D341Med (cell line): ENCODE measurements around the gene VIL1.

ENCODE experiments used
- DNase-seq: peaks from one replicate; pipeline ENCODE4 v3.0.0; 2012; ENCODE audit warnings: low spot score

Gene VIL1

DNA sequence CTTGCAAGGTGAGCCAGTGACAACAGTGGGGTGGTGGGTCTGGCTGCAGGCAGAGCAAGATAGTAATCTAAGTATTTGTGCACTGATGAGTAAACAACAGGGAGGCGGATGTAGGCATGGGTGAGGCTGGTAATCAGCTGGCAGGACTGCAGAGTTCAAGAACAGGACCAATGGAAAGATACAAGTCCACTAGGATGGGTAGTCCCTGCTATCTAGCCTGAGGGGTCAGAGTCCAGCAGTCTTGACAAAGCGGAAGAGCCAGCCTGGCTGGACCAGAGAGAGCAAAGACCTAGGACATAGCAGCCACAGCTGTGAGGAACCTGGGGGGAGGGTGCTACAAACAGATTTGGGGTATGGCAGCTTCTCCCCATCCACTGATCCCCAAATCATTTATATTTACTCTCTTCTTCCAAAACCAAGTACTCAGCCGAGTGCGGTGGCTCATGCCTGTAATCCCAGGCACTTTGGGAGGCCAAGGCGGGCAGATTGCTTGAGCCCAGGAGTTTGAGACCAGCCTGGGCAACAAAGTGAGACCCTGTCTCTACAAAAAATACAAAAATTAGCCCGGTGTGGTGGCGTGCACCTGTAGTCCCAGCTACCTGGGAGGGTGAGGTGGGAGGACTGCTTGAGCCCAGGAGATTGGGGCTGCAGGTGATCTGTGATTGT lies 25.9 kb downstream of the VIL1 start:
- no peak for DNase-seq

DNA sequence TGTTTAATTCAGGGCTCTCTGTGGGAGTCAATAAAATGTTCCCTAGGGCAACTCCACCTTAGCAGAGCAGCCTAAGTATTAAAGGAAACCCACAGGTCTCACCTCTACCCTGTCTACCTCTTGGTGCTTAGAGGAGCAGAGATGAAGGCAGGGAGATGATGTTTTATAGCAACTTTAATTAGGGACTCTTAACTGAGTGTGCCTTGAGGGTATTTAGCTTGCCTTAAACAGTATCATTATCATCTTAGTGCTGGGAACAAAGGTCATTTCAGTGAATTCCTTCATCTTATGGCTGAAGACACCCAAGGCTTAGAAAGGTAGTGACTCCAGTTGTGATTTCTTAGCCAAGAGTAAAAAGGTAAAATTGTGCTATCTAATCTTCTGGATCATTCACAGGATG lies 26.7 kb downstream of the VIL1 start:
- no peak for DNase-seq

DNA sequence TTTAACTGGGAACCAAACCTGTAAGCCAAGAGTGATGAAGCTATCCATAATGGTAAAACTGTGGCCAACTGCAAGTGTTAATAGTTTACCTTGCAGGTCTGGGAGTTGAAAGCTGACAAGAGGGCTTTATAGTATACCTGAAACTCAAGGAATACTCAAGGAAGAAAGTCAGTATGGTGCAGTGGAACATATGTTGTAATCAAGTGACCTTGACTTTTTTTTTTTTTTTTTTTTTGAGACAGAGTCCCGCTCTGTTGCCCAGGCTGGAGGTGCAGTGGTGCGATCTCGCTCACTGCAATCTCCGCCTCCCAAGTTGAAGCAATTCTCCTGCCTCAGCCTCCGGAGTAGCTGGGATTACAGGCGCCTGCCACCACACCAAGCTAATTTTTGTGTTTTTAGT lies 27.6 kb downstream of the VIL1 start:
- DNase-seq: no peak

DNA sequence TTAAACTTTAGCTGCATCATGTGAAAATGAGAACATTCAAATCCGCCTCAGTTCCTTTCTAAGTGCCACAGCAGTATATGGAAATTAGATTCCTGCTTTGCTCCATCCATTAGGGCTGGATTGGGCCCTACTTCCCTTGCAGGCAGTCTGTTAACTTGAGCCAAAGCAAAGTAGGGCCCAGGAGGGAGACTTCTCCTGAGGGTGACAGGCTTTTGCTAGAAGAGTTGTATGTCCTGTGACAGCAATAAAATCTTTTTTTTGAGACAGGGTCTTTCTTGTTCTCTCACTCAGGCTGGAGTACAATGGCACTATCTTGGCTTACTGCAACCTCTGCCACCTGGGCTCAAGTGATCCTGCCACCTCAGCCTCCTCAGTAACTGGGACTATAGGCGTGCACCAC lies 28.1 kb downstream of the VIL1 start:
- DNase-seq: no peak

DNA sequence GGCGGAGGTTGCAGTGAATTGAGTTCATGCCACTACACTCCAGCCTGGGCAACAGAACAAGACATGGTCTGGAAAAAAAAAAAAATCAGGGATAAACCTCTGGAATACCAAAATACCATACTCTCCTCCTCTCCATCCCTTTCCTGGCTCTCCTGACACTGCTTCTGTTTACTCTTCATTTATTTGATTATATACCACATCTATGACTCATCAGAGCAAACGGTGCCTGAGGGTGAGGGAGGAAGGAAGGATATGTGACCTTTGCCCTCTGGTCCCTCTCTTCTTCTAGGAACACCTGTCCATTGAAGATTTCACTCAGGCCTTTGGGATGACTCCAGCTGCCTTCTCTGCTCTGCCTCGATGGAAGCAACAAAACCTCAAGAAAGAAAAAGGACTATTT lies 30.0 kb downstream of the VIL1 start:
- no peak for DNase-seq

DNA sequence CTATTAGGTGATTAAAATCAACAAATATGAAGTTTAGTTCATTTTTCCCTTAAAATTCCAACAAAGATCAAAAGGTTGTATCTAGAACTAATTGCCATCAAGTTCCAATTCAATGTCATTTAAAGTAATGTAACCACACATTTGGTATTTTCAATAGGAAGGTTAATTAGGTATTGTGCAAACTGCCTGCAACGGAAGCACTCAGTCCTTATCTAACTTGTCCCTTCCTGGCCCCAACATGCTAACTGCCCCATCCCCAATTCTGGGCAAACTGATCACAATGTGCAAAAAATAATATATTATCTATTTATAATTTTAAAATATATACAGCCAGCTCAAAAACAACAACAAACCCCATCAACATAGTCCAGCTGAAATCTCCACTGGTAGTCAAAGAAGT lies 33.2 kb downstream of the VIL1 start:
- no peak for DNase-seq

DNA sequence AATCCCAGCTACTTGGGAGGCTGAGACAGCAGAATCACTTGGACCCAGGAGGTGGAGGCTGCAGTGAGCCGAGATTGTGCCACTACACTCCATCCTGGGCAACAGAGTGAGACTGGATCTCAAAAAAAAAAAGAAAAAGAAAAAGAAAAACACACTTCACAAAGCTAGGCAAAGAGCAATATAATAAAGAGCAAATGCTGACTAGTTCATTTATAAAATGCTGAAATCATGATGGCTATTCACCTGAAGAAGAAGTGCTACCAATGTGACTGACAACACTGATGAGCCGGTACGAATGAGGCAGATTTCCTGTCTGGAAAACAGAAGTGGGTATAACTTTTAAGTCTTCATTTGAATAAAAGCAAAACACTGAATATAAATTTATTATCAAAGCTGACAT lies 37.9 kb downstream of the VIL1 start:
- DNase-seq: no peak

DNA sequence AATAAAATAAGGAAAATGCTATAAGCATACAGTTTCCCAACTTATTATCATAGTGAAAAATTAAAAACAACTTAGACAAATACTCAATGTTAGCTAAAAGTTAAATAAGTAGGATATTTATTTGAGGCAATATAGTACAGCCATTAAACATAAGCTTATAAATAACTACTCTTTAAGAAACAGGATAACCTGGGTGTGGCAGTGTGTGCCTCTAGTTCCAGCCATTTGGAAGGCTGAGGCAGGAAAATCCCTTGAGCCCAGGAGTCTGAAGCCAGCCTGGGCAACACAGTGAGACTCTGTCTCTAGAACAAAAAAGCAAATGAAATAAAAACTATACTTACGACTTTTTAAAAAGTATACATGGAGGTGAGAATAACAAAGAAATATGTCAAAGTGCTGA lies 39.7 kb downstream of the VIL1 start:
- no peak for DNase-seq

DNA sequence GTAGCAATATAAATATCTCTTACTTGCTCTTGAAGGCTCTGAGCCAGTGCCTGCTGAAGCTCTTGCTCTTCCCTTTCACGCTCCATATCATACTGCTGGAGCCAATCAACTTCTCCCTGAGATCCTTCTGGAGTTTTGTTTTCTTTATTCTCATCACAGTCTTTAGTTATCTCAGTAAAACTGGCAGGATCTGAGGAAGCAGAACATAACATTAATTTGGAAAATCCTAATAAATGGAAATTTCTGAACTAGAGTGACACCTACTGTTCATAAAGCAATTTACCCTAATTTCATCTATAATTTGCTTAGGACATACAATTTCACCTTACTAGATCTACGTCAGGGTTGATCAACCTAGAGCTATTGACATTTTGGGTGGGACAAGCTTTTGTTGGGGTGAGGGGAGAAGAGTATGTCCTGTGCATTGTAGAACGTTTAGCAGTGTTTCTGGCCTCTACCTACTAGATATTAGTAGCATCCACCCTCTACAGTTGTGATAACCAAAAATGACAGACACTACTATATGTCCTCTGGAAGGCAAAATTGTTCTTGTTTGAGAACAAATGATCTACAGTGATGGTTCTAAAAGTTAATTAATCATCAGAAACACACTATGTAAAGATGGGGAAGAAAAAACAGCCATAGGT lies 47.2 kb downstream of the VIL1 start:
- DNase-seq: no peak

DNA sequence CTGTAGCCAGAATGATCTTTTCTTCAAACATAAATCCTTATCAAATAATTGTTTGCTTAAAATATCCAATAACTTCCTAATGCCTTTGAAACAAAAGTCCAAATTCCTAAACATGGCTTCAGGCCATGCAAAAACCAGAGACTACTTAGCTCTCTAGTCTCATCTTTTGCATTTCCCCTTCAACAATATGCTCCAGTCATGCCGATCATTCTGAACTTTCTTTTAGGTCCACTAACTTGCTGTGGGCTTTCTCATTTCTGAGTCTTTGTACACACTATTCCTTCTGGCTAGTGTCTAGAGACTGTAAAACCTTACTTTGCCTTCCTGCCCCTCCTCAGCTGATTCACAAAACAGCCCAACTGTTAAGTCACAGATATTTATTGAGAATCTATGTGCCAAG lies 51.5 kb downstream of the VIL1 start:
- DNase-seq: no peak

DNA sequence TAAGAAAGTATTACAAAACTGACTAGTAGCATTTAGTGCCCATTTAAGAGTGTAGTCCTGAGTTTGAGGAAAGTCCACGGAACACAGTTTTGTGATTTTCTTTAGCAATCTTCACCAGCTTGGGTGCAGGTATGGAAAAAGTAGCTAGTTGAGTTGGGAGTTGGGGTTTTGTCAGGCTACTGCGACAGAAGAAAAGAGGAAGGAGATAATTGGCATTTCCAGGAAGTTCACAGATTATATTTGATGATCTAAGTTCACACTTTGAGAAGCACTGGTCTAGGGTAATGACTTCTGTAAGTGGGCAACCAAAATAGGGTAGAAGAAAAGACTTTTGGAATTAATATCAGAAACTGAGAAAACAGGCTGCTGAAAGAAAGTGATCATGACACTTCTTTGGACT lies 52.1 kb downstream of the VIL1 start:
- DNase-seq: no peak

DNA sequence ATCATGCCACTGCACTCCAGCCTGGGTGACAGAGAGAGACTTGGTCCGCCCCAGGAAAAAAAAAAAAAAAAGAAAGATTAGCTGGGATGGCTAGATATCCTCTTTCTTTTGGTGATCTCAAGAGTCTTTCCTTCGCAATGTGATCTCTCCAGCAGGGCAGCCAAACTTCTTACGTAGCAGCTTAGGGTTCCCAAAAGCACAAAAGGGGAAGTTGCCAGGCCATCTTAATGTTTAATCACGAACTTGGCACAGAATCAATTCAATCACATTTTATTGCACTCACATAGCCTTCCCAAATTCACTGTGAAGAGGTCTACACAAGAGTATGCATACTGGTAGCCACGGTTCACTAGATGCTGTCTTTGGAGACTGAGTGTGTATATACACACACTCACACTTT lies 53.1 kb downstream of the VIL1 start:
- no peak for DNase-seq

DNA sequence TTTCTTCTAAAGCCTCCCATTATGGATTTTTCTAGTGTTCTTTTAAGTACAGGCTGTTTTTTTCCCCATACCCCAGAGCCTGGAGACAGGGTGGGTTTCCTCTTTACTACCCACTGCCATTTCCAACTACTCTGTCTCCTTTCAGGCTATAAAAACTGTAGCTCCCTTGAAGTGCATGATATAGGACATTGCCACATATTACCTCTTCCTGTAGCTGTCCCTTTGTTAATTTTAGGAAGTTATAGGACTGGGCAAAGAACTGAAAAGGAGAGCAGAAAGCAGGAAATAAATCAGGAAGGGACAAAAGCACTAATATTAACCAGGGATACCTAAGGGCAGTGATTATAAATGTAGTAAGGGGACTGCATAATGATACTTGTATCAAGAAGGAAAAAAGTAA lies 54.1 kb downstream of the VIL1 start:
- DNase-seq: no peak

DNA sequence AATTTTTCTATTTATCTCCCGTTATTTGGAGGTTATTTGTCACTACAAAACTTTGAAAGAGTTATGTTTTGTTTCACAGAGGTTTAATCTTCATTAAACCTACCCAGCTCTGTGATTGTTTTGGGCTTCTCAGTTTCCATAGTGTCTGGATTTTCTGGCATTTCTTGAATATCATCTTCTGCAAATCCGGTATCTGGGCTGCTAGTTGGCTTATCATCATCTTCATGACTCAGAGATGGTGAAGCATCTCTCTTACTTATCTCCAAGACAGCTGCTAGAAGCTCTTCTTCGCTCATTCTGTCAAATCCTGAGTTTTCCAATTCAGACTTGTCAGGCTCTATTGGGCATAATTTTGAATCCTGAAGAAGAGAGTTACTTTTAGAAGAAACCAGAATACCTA lies 55.6 kb downstream of the VIL1 start:
- DNase-seq: no peak

DNA sequence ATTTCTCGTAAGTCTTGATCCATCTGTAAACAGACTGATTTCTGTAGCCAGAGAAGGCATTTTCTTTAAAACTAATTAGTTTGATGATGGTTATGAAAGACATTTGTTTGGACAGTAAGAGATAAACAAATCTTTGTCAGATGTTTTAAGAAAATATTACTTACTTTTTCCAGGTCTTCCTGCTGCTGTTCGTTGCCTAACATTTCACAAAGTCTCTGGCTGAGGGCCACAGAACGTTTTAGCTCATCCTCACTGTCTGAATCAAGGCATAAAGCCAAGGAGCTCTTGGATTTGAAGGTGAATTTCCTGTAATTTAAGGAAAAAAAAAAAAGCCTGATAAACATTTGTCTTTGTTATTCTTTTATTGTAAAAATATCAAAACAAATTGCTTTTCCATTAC lies 57.8 kb downstream of the VIL1 start:
- no peak for DNase-seq

DNA sequence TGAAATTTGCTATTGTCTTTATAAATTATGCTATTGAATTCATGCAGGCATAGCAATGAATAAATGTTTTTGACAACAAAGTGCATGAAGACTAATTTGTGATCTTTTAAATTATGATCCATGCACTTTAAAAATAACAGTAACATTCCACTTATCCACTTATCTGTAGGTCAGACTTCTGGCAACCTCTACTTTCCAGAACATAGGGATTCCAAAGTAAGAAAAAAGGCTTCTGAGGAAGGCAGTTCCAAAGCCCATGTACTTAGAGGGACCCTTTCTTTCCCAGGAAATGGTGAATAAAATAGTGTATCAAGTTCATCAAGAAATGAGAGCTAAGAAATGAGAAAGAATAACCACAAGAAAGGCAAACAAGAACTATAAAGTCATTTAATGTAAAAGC lies 58.3 kb downstream of the VIL1 start:
- DNase-seq: no peak

DNA sequence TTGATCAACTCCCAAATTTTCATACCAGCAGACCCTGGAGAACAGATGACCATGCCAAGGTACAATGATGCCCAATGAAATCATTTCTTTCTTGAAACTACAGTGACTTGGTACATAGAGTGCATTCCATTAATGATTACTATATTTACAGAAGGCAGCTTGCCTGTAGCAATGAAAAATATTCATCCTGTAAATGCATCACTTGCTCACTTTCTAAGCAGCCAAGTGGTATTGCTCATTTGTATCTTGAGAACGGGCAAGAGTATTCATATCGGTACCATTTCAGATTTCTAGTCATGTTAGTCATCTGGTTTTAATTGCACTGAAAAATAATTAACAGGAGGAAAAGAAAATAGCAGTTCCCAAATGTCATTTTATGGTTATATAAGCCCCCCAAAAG lies 59.6 kb downstream of the VIL1 start:
- DNase-seq: no peak

DNA sequence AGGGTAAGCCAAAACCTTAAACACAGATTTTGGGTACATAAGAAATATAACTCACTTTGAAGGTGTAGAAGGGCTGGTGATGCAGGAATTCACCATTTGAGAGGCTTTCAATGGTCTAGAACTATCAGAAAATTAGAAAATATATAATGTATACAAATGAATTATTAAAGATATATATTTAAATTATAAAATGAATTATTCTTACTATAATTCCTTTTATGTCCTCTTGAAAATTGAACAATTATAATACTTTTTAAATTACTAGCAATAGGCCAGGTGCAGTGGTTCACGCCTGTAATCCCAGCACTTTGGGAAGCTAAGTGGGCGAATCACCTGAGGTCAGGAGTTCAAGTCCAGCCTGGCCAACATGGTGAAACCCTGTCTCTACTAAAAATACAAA lies 60.7 kb downstream of the VIL1 start:
- no peak for DNase-seq

DNA sequence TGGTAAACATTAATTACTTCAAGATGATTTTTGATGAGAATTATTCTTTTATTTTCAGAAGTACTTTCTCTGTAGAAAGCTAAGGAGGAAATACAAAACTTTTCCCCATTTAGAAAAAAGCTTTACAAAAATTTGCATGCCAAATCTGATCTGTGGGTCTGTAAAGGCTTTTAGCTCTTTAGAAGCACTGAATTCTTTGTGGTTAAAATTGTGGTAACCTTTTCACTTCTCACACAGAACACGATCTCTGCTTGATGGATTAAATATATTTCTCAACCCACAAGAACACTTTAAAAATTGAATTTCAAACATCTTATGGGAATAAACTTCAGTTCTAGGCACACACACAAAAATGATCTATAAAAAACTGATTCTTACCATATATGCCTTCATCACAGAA lies 63.7 kb downstream of the VIL1 start:
- no peak for DNase-seq

DNA sequence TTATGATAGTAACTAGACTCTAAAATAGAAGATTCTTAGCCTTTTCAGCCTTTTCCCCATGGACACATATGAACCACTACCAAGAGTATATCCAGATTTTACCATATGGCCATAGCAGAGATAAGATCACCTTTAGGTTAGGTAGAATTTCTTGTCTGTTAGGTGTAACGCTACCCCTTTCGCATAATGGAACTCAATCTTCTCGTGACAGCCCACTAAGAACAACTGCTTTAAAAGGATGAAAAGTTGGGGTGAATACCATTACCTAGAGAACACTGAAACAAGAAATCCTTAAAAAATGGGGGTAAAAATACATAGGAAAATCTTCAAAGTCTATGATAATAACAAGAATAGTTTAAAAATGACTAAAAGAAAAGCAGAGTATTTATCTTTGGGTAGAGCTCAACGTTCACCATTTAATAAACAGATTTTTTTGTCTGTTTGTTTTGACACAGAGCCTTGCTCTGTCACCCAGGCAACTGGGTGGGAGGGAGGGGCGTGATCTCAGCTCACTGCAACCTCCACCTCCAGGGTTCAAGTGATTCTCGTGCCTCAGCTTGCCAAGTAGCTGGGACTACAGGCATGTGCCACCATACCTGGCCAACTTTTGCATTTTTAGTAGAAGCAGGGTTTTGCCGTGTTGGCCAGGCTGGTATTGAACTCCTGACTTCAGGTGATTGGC lies 67.2 kb downstream of the VIL1 start:
- DNase-seq: no peak

DNA sequence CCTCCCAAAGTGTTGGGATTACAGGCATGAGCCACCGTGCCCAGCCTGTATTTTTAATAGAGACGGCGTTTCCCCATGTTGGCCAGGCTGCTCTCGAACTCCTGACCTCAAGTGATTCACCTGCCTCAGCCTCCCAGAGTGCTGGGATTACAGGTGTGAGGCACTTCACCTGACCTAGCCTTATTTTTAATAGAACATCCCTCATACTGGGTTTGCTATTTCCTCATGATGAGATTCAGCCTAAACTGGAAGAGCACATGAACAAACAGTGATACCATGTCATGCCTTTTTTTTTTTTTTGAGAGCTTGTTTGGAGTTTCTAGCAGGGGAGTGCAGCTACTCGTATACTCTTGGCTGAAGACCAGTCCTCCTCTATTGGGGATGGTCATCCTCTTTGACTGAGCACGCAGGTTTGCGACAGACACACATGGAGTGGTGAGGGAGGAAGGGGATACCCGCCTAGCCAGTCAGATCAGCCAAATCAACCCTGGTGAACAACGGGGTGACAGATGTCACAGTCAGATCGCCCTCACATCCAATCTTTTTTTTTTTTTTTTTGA lies 81.7 kb downstream of the VIL1 start:
- DNase-seq: no peak

DNA sequence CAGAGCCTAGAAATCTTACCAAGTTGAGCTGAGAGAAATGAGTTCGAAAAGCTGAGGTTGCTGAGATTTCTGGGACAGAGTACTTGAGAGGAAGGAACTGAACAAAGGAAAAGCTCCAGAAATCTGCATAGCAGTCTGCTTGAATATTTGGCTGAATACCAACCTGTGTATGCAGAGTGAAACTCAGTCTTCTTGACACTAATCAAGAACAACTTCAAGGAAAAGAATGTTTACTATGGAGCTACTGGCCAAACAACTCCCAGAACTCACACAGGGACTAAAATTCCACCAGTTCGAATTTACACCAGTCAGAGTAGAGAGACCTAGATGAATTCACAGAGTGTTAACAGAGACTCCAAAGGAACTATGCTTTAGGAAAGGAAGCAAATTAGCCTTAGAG lies 82.7 kb downstream of the VIL1 start:
- DNase-seq: no peak
